GM12872 (cell line): ENCODE data around the gene CCRL2.

ENCODE experiments used
- CTCF ChIP-seq: IDR thresholded peaks from 3 replicates; pipeline ENCODE4 v1.5.1; 2011; ENCODE audit warnings: low read depth, mild to moderate bottlenecking, low read length, moderate library complexity; ENCODE audit not compliant: insufficient read depth

Gene CCRL2

DNA sequence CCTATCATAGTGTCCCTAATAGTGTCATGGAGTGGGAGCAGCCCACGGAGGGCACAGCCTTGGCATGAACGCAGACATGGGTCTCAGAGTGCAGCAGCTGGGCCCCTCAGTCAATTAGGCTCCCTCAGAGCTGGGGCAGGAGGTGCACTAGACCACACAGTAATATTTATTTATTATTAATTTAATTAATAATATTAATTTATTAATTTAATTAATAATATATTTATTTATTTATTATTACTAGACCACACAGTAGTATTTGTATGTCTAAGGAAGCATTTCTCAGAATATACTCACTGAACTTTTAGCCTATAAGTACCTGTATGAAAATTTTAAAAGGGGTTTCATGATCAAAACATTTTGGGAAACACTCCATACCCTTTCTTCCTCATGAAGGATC is 5.5 kb upstream of the CCRL2 start:
- TF ChIP-seq CTCF, result no peak

GRCh38 chr3:46405301-46406019 is 1.6 kb upstream of the CCRL2 start:
- TF ChIP-seq CTCF, result 0 out of 3 replicates have a peak, but pooled peaks have one; percentile 2

- TF ChIP-seq CTCF, result no peak
Measured at GRCh38 chr3:46406443-46406787, 644 bp upstream of the CCRL2 start.

DNA sequence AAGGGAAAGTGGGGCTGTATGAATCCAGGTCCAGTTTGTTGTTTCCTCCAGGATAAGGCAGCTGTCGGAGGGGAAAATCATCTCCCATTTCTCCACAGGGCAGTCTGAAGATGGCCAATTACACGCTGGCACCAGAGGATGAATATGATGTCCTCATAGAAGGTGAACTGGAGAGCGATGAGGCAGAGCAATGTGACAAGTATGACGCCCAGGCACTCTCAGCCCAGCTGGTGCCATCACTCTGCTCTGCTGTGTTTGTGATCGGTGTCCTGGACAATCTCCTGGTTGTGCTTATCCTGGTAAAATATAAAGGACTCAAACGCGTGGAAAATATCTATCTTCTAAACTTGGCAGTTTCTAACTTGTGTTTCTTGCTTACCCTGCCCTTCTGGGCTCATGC is 911 bp downstream of the CCRL2 start:
- TF ChIP-seq CTCF, result no peak

DNA sequence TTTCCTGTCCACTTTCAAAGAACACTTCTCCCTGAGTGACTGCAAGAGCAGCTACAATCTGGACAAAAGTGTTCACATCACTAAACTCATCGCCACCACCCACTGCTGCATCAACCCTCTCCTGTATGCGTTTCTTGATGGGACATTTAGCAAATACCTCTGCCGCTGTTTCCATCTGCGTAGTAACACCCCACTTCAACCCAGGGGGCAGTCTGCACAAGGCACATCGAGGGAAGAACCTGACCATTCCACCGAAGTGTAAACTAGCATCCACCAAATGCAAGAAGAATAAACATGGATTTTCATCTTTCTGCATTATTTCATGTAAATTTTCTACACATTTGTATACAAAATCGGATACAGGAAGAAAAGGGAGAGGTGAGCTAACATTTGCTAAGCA is 1.8 kb downstream of the CCRL2 start:
- no peak for TF ChIP-seq CTCF

DNA sequence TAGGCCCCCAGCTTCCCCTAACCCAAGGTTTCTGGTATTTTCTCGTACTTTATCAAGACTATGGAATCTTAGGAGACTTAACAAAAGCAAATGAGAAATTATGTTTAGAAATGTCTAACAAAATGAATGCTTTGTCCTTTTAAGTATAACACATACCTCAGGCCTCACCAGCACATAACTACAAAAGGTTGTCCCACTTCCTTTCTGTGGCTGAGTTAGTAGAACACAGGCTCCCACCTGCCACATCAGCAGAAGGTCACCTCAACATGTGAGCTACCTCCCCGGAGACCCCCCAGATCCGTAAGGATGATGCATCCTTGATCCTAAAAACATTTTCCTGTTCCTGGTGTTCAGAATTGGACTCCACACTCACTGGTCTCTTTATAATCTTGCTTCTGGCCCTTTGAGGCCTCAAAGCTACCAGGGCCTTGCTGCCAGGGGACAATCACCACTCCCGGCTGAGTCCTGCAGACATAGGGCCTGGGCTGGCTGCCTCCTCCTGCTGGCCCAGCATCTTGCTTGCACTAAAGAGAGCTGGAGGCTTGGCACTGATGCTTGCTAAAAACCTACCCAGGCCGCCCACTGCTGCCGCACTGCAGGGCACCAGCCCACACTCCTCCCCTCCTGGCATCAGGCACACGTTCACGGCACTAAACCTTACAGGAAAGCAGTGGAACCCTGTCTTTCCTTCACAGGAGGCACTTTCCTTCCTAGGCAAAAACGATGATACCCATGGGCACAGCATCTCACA is 2.9 kb downstream of the CCRL2 start:
- TF ChIP-seq CTCF, result no peak

DNA sequence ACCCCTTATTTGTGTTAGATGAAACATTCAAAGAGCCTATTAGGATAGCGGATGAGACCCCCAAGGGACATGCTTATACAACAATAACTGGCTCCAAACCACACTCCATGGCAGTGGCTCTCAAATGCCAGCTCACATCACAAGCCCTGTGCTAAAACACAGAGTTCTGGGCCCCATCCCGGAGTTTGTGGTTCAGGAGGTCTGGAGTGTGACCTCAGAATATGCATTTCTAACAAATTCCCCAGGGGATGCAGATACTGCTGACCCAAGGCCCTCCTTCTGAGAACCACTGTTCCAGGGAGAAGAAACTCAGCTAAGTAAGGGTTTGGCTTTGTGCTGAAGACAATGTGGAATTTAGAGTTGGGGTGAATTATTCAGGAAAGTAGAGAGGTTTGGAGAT is 3.6 kb downstream of the CCRL2 start:
- no peak for TF ChIP-seq CTCF
